NCI-H146 treated with DMSO at 0.1 percent for 48 hours (cell line): ENCODE measurements around the gene CCN2.
"Not testable (repeated sequence)": the region's sequence is repeated elsewhere in the genome, so short reads cannot be mapped to it uniquely, and the experiment has no call there.

Source experiments
- DNase-seq: peaks from one replicate; lab custom pipeline; 2025; ENCODE audit not compliant: unreplicated experiment; lab: John Stamatoyannopoulos, UW

Gene CCN2

DNA sequence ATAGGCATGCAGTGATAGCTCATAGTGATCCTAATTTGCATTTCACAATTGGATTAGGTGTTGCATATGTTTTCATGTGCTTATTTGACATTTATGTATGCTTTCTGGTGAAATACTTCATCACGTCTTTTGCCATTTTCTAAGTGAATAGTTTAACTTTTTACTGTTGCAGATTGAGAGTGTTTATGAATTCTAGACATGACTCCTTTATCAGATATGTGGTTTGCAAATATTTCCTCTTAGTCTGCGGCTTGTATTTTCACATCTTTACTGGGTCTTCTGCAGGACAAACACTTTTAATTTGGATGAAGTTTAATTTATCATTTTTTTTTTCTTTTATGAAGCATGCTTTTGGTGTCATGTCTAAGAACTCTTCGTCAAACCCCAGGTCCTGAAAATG, 39.2 kb downstream of the CCN2 start:
- no peak for DNase-seq

DNA sequence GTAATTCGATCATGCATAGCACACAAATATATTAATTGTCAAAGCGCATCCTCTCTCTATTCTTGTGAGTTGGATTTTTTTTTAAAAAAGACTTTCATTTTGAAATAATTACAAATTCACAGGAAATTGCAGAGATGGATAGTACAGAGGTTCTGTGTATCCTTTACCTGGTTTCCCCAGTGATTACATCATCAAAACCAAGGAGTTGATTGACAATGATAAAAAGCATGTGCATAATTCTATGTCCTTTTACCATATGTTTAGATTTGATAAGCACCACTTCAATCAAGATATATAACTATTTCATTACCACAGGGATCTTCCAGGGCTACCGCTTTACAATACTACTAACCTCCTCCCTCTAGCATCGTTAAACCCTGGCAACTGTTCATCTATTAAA, 40.2 kb downstream of the CCN2 start:
- peak; percentile 36 for DNase-seq

DNA sequence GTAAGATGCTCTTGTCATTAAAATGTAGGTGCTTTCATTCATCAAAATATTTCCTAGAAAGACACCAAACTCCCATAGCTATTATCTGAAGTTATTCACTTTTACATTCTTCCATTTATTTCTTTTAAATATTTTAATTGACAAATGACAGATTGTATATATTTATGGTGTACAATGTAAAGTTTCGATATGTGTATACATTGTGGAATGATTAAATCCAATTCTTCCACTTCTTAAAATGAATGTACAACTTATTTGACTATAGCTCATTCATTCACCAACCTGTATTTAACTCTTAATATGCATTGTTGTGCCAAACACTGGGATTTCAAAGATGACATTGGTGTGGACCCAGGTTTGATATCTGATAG, 41.0 kb downstream of the CCN2 start:
- no peak for DNase-seq

DNA sequence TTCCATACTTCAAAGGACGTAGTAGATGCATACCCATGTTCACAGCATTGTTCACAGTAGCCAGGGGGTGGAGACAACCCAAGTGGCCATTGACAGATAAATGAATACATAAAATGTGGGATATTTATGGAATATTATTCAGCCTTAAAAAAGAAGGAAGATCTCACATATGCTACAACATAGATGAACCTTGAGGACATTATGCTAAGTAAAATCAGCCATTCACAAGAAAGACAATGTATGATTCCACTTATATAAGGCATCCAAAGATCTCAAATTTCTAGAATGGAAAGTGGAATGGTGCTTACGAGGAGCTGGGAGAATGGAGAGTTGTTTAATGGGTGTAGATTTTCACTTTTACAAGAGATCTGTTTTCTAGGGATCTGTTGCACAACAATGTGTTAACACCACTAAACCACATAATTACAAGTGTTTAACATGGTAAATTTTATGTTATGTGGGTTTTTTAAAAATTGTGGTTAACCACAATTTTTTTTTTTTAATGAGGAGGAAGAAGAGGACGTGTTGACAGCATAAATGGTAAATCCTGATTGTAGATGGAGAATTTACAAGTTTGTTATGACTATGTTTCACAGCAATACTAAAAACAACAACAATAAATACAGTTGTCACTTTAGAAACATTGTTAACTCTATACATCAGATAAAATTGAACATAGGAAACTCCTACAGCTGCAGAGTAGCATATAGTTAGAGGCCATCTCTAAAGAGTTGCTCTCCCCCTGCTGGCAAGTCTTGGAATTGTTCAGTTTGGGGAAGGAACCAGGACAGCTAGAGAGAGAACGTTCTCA, 41.6 kb downstream of the CCN2 start:
- DNase-seq = peak; percentile 81

DNA sequence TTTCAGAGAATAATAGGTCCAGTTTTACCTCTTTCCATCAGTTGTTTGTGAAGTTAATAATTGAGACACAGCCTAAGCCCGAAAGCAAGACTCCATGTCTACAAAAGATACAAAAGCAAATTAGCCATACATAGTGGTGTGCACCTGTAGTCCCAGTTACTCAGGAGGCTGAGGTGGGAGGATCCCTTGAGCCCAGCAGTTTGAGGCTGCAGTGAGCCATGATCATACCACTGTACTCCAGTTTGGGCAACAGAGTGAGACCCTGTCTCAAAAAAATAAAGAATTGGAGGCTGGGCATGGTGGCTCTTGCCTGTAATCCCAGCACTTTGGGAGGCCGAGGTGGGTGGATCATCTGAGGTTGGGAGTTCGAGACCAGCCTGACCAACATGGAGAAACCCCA, 42.4 kb downstream of the CCN2 start:
- not testable (repeated sequence) for DNase-seq

DNA sequence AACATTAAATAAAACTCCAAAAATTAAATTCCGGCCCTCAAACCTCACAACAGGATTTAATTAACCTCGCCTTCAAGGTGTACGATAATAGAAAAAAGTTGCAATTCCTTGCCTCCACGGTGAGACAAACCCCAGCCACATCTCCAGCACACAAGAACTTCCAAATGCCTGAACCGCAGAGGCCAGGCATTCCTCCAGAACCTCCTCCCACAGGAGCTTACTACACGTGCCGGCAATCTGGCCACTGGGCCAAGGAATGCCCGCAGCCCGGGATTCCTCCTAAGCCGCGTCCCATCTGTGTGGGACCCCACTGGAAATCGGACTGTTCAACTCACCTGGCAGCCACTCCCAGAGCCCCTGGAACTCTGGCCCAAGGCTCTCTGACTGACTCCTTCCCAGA, 47.4 kb downstream of the CCN2 start:
- not testable (repeated sequence) for DNase-seq

DNA sequence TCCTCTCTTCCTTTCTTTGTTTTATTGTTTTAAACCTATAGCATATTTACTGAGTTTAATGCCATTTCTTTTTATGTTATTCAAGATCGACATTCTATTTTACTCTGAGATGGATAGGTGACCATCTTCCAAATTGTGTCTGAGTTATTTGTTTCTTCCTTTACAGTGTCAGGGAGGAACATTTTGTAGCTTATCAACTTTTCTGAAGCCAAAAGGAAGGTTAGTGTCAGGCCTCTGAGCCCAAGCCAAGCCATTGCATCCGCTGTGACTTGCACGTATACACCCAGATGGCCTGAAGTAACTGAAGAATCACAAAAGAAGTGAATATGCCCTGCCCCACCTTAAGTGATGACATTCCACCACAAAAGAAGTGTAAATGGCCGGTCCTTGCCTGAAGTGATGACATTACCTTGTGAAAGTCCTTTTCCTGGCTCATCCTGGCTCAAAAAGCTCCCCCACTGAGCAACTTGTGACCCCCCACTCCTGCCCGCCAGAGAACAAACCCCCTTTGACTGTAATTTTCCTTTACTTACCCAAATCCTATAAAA, 49.8 kb downstream of the CCN2 start:
- not testable (repeated sequence) for DNase-seq

DNA sequence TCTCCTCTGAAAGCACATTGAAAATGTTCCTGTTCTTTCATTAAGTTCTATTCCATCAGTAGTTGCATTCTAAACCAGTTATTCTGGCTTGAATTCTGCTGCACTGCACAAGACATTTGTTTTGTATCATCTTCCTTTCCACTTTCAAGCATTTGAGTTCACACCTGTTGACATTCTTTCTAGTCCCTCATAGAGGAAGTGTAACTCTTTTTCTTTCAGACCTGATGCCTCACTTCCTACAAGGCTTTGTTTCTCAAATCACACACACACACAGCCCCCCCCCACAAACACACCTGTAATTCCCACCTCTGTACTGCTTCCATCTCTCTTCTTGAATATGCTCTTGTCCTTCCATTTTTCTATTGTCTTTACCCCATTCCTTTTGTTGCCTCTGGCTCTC, 50.9 kb downstream of the CCN2 start:
- DNase-seq = no peak

DNA sequence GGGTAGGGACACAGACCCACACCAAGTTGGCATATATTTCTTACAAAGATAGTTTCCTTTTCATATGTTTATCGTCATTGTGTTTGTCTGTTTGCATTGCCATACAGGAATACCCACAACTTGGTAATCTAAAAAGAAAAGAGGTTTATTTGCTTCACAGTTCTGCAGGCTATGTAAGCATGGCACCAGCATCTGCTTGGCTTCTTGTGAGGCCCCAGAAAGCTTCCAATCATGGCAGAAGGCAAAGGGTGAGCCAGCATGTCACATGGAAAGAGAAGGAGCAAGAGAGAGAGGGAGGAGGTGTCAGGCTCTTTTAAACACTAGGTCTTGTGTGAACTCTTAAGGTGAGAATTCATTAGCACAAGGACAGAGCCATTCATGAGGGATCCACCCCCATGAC, 52.5 kb downstream of the CCN2 start:
- no peak for DNase-seq
